ENCODE results near the gene LRFN2. TPM values are rescaled to one million over a fixed set of nuclear protein-coding genes. Genes with fewer than 3 reads are reported as not detected.

Gene LRFN2
- total RNA-seq, 1 donor from 2014 or later = 0.35 TPM

- no peaks in the 10 kb centered on the region for H3K36me3 Mint-ChIP-seq (ENCODE audit: low read depth)
- H3K27ac Mint-ChIP-seq = no peak overlapping the region
- peaks cover 4% of the 10 kb centered on the region for H3K27me3 Mint-ChIP-seq
- intact Hi-C loops (cut with micrococcal nuclease) = no loop called here
- no peak overlapping the region for H3K4me3 Mint-ChIP-seq
- H3K4me1 Mint-ChIP-seq = peaks cover 8% of the 10 kb centered on the region
- H3K9me3 Mint-ChIP-seq = no peaks in the 10 kb centered on the region
- no peak for DNase-seq
These were observed 243.1 kb downstream of the LRFN2 start for GRCh38 chr6:40343877-40344565.

- Mint-ChIP-seq H3K4me1 (peaks cover 8% of the 10 kb centered on the region), H3K27me3 (peaks cover 7% of the 10 kb centered on the region), H3K9me3 (no peaks in the 10 kb centered on the region), H3K27ac (no peak overlapping the region), H3K36me3 (ENCODE audit: low read depth) (no peaks in the 10 kb centered on the region), H3K4me3 (no peak overlapping the region)
- intact Hi-C loops (cut with micrococcal nuclease) = no loop called here
- DNase-seq = no peak
These were observed 243.8 kb downstream of the LRFN2 start for GRCh38 chr6:40343318-40343876.

GRCh38 chr6:40342723-40343122 lies 244.4 kb downstream of the LRFN2 start:
- DNase-seq = no peak
- H3K36me3 Mint-ChIP-seq (ENCODE audit: low read depth) = no peaks in the 10 kb centered on the region
- H3K9me3 Mint-ChIP-seq = no peaks in the 10 kb centered on the region
- no peak overlapping the region for H3K27ac Mint-ChIP-seq
- intact Hi-C loops (cut with micrococcal nuclease) = no loop called here
- peaks cover 8% of the 10 kb centered on the region for H3K4me1 Mint-ChIP-seq
- no peak overlapping the region for H3K4me3 Mint-ChIP-seq
- H3K27me3 Mint-ChIP-seq = peaks cover 10% of the 10 kb centered on the region

GRCh38 chr6:40341726-40342125 lies 245.4 kb downstream of the LRFN2 start:
- DNase-seq = no peak
- H3K36me3 Mint-ChIP-seq (ENCODE audit: low read depth) = no peaks in the 10 kb centered on the region
- H3K4me3 Mint-ChIP-seq = no peak overlapping the region
- H3K27me3 Mint-ChIP-seq = peaks cover 11% of the 10 kb centered on the region
- no peak overlapping the region for H3K27ac Mint-ChIP-seq
- intact Hi-C loops (cut with micrococcal nuclease) = no loop called here
- H3K9me3 Mint-ChIP-seq = no peaks in the 10 kb centered on the region
- peaks cover 6% of the 10 kb centered on the region for H3K4me1 Mint-ChIP-seq
